ENCODE data around the gene GABARAP. TPM values are rescaled to one million over a fixed set of nuclear protein-coding genes. Genes with fewer than 3 reads are reported as not detected.
A peak's percentile ranks its signal among the peaks of the same experiment; 100 is the strongest.

Gene GABARAP
- total RNA-seq, 1 experiment from 2014 or later: 228 TPM

- Mint-ChIP-seq H3K27ac (peak overlapping the region; percentile 98), H3K9me3 (no peaks in the 10 kb centered on the region), H3K4me1 (peaks cover 61% of the 10 kb centered on the region), H3K36me3 (no peaks in the 10 kb centered on the region), H3K27me3 (ENCODE audit: low read depth) (peaks cover 4% of the 10 kb centered on the region; the same call in 1 of the 2 replicates), H3K4me3 (peak overlapping the region; percentile 86)
- POLR2A ChIA-PET: interaction anchor here (0.7 to 1.1 kb wide), 5 partner anchors 14 to 221 kb away, joined by 3 to 6 read pairs (median 3); no protein-coding TSS in a partner anchor
- TF ChIP-seq ATF2 (CRISPR knock-in tag; IDR thresholded peaks at IDR 0.05; ENCODE audit: borderline replicate concordance, low read depth) (no peak), E2F5 (CRISPR knock-in tag; IDR thresholded peaks at IDR 0.05) (0 out of 2 replicates have a peak, but pooled peaks have one; percentile 30), NFYB (CRISPR knock-in tag; conservative IDR thresholded peaks at IDR 0.05; ENCODE audit: low read depth) (peak; percentile 71), SP1 (CRISPR knock-in tag; conservative IDR thresholded peaks at IDR 0.05) (peak; percentile 92), IRF1 (CRISPR knock-in tag; IDR thresholded peaks at IDR 0.05) (no peak), TP53 (CRISPR knock-in tag; IDR thresholded peaks at IDR 0.05) (no peak)
- CTCF ChIA-PET: interaction anchor here (0.6 to 2.9 kb wide), 44 partner anchors 8 to 643 kb away, joined by 3 to 17 read pairs (median 5); partner anchors contain the start of genes ACAP1, ASGR1, CYB5D1 and DVL2
- peak; percentile 100 for DNase-seq (ENCODE audit: low spot score)
- ATAC-seq: peak; percentile 77
Measured at GRCh38 chr17:7214300-7215135, 27.7 kb downstream of the GABARAP start.

GRCh38 chr17:7213895-7214299 lies 28.4 kb downstream of the GABARAP start:
- ChIA-PET POLR2A (interaction anchor here (1.0 to 1.1 kb wide), 3 partner anchors 13 to 92 kb away, joined by 3 to 6 read pairs (median 3); no protein-coding TSS in a partner anchor), CTCF (interaction anchor here (0.6 to 2.9 kb wide), 44 partner anchors 8 to 644 kb away, joined by 3 to 17 read pairs (median 5); partner anchors contain the start of genes ACAP1, ASGR1, CYB5D1 and DVL2)
- ATAC-seq (peak; percentile 4), DNase-seq (ENCODE audit: low spot score) (peak; percentile 97)
- peak overlapping the region; percentile 93 for H3K27ac Mint-ChIP-seq
- TF ChIP-seq ATF1 (CRISPR knock-in tag; IDR thresholded peaks at IDR 0.05): no peak
- no peak for TF ChIP-seq TCF7 (CRISPR knock-in tag; IDR thresholded peaks at IDR 0.05; ENCODE audit: low read depth)
- no peak for TF ChIP-seq ZNF263 (CRISPR knock-in tag; IDR thresholded peaks at IDR 0.05; ENCODE audit: low read depth)
- peak; percentile 68; the same call in 1 of the 2 replicates for TF ChIP-seq ETV6 (CRISPR knock-in tag; IDR thresholded peaks at IDR 0.05)
- no peak for TF ChIP-seq RORB (CRISPR knock-in tag; IDR thresholded peaks at IDR 0.05)
- TF ChIP-seq ZBTB21 (CRISPR knock-in tag; IDR thresholded peaks at IDR 0.05; ENCODE audit: borderline replicate concordance): no peak
- TF ChIP-seq CTCF (IDR thresholded peaks at IDR 0.05): peak; percentile 59
- no peak for TF ChIP-seq ZNF121 (CRISPR knock-in tag; IDR thresholded peaks at IDR 0.05)
- TF ChIP-seq RELA (CRISPR knock-in tag; IDR thresholded peaks at IDR 0.05; ENCODE audit: borderline replicate concordance): no peak
- peak; percentile 96 for TF ChIP-seq ZNF281 (CRISPR knock-in tag; IDR thresholded peaks at IDR 0.05)
- no peak for TF ChIP-seq PRDM15 (CRISPR knock-in tag; IDR thresholded peaks at IDR 0.05)
- no peak for TF ChIP-seq JUN (CRISPR knock-in tag; IDR thresholded peaks at IDR 0.05)
- H3K9me3 Mint-ChIP-seq: no peaks in the 10 kb centered on the region
- H3K4me3 Mint-ChIP-seq: peak overlapping the region; percentile 86
- no peaks in the 10 kb centered on the region for H3K36me3 Mint-ChIP-seq
- peaks cover 61% of the 10 kb centered on the region for H3K4me1 Mint-ChIP-seq
- peaks cover 3% of the 10 kb centered on the region; the same call in 1 of the 2 replicates for H3K27me3 Mint-ChIP-seq (ENCODE audit: low read depth)

All from WTC11 (cell line).